C1 segment of cervical spinal cord (tissue), 14 donors: ENCODE data around the gene MYEOV.

Source experiments
- DNase-seq, 14 donors: peaks; one replicate each; lab custom pipeline; 2025; lab: John Stamatoyannopoulos, UW

MYEOV gene

GRCh38 chr11:69265911-69266510, 27.9 kb upstream of the MYEOV start:
- no peak for DNase-seq

- DNase-seq: no peak
Measured at GRCh38 chr11:69267395-69267805, 26.6 kb upstream of the MYEOV start.

- DNase-seq: no peak
Measured at GRCh38 chr11:69268911-69269310, 25.0 kb upstream of the MYEOV start.

GRCh38 chr11:69269388-69269787, 24.6 kb upstream of the MYEOV start:
- no peak for DNase-seq

GRCh38 chr11:69269926-69270697, 23.8 kb upstream of the MYEOV start:
- no peak for DNase-seq

GRCh38 chr11:69270941-69271340, 23.0 kb upstream of the MYEOV start:
- no peak for DNase-seq

- DNase-seq: no peak
Measured at GRCh38 chr11:69272055-69272454, 21.9 kb upstream of the MYEOV start.

GRCh38 chr11:69272831-69273485, 21.0 kb upstream of the MYEOV start:
- DNase-seq: no peak

- DNase-seq: no peak
Measured at GRCh38 chr11:69273571-69273970, 20.4 kb upstream of the MYEOV start.

GRCh38 chr11:69274531-69275016, 19.4 kb upstream of the MYEOV start:
- no peak for DNase-seq

- DNase-seq: no peak
Measured at GRCh38 chr11:69275178-69275577, 18.8 kb upstream of the MYEOV start.

- DNase-seq: no peak
Measured at GRCh38 chr11:69276165-69276564, 17.8 kb upstream of the MYEOV start.

- DNase-seq: no peak
Measured at GRCh38 chr11:69277074-69277809, 16.7 kb upstream of the MYEOV start.

- DNase-seq: no peak
Measured at GRCh38 chr11:69278091-69278867, 15.7 kb upstream of the MYEOV start.

- DNase-seq: no peak
Measured at GRCh38 chr11:69280451-69280850, 13.5 kb upstream of the MYEOV start.

GRCh38 chr11:69280994-69281393, 13.0 kb upstream of the MYEOV start:
- DNase-seq: no peak

- no peak for DNase-seq
Measured at GRCh38 chr11:69283446-69283845, 10.5 kb upstream of the MYEOV start.

- no peak for DNase-seq
Measured at GRCh38 chr11:69284081-69284511, 9.9 kb upstream of the MYEOV start.

GRCh38 chr11:69285091-69285490, 8.9 kb upstream of the MYEOV start:
- no peak for DNase-seq

- DNase-seq: no peak
Measured at GRCh38 chr11:69285766-69286165, 8.2 kb upstream of the MYEOV start.
